K562 (cell line): ENCODE data around the gene CTNNB1. TPM values are rescaled to one million over a fixed set of nuclear protein-coding genes. Genes with fewer than 3 reads are reported as not detected.

Experiments used
- ATAC-seq: fragments of 200-7000 bp; cut with Tn5 transposase; 3 replicates; pipeline ENCODE4 v1.9.1; 2020; ENCODE audit warnings: moderate library complexity
- BruUV-seq: library from RNA; stranded (reverse); fragments of 400-500 nt; replicated peaks from 2 replicates; lab custom pipeline; 2021; lab: Mats Ljungman, UMichigan
- CTCF ChIA-PET: fragments of 300-600 bp; formaldehyde crosslinking; extraction: SDS; loops from one replicate; lab custom pipeline; 2021; ENCODE audit warnings: low intra/inter-chr PET ratio; lab: Yijun Ruan, JAX
- POLR2A ChIA-PET: fragments of 300-600, 350-650 bp; sonication (Branson Sonifier 250); formaldehyde crosslinking; extraction: SDS; loops from one replicate; lab custom pipeline; 2021; ENCODE audit warnings: antibody characterized with exemption, inconsistent platforms; lab: Yijun Ruan, JAX
- DNase-seq, 4 experiments: peaks; one replicate each; pipeline versions ENCODE4 v3.0.0 to v3.0.0-alpha.2; 2011 to 2018; ENCODE audit warnings: low spot score in 3 of 4, mixed read lengths in 3 of 4; ENCODE audit errors: extremely low read depth in 1 of 4
- FAIRE-seq: peaks from 2 replicates; lab custom pipeline; 2011; peaks lifted over from hg19 to GRCh38; lab: Jason Lieb, UNC
- H2AFZ ChIP-seq: 2 replicates; pipeline ENCODE4 v1.6.0; 2011; ENCODE audit warnings: low read depth, low read length, control low read depth, inconsistent platforms
- H3K27ac ChIP-seq: fragments of 200-600 bp; 3 replicates; pipeline ENCODE4 v1.8.0; 2011; ENCODE audit warnings: low read depth, mild to moderate bottlenecking, control low read depth, inconsistent platforms, low read length, moderate library complexity, mixed read lengths; ENCODE audit errors: extremely low read depth
- H3K27me3 ChIP-seq, 2 experiments: fragments of 300-600 bp in 1 of 2; 2 replicates in 1 of 2; 3 replicates in 1 of 2; pipeline versions ENCODE4 v1.6.0 to v1.8.0; 2011; ENCODE audit warnings: inconsistent platforms in 2 of 2, low read length in 2 of 2, mild to moderate bottlenecking in 1 of 2, mixed read lengths in 1 of 2, moderate library complexity in 1 of 2; ENCODE audit not compliant: control insufficient read depth in 2 of 2, insufficient read depth in 2 of 2
- H3K36me3 ChIP-seq: fragments of 300-600 bp; 3 replicates; pipeline ENCODE4 v1.8.0; 2011; ENCODE audit warnings: mild to moderate bottlenecking, low read length, inconsistent platforms; ENCODE audit not compliant: control insufficient read depth, insufficient read depth
- H3K4me1 ChIP-seq, 2 experiments: fragments of 200-600 bp in 1 of 2; replicated peaks in 1 of 2; 2 replicates in 1 of 2; 3 replicates in 1 of 2; pipeline versions ENCODE4 v1.5.1 to v1.8.0; 2011; ENCODE audit warnings: inconsistent platforms in 2 of 2, low read length in 2 of 2, mild to moderate bottlenecking in 1 of 2, mixed read lengths in 1 of 2, moderate library complexity in 1 of 2; ENCODE audit not compliant: control insufficient read depth in 2 of 2, insufficient read depth in 2 of 2
- H3K4me2 ChIP-seq: 2 replicates; pipeline ENCODE4 v1.6.1; 2011; ENCODE audit warnings: low read length, control low read depth, inconsistent platforms, mixed read lengths; ENCODE audit not compliant: insufficient read depth
- H3K4me3 ChIP-seq: fragments of 200-600 bp; sonication (generic), shearing (Covaris generic); 2 replicates; pipeline ENCODE4 v1.5.1; 2016; ENCODE audit warnings: control low read depth, inconsistent platforms
- H3K79me2 ChIP-seq: fragments of 200-600 bp; 3 replicates; pipeline ENCODE4 v1.8.0; 2011; ENCODE audit warnings: low read length, inconsistent platforms; ENCODE audit not compliant: control insufficient read depth, insufficient read depth
- H3K9ac ChIP-seq, 2 experiments: 2 replicates each; pipeline versions ENCODE4 v1.6.0 to v1.6.1; 2011; ENCODE audit warnings: low read depth in 2 of 2, low read length in 2 of 2, control low read depth in 1 of 2, inconsistent platforms in 1 of 2, mild to moderate bottlenecking in 1 of 2, mixed read lengths in 1 of 2; ENCODE audit not compliant: insufficient read depth in 1 of 2
- H3K9me1 ChIP-seq: one replicate; pipeline ENCODE4 v1.6.0; 2011; ENCODE audit warnings: inconsistent platforms, mild to moderate bottlenecking, low read length, moderate library complexity; ENCODE audit not compliant: control insufficient read depth, insufficient read depth
- H3K9me3 ChIP-seq: replicated peaks from 2 replicates; pipeline ENCODE4 v1.5.1; 2011; ENCODE audit warnings: low read depth, low read length, inconsistent platforms; ENCODE audit not compliant: control insufficient read depth, insufficient read depth
- H4K20me1 ChIP-seq: replicated peaks from 2 replicates; pipeline ENCODE4 v1.6.1; 2011; ENCODE audit warnings: low read length, inconsistent platforms, mixed read lengths; ENCODE audit not compliant: control insufficient read depth, insufficient read depth
- ADNP ChIP-seq: fragments of 200-800 bp; sonication (Bioruptor generic); IDR thresholded peaks from 2 replicates; pipeline ENCODE4 v1.6.1; 2016; ENCODE audit warnings: missing genetic modification characterization, missing compliant biosample characterization
- E2F3 ChIP-seq: fragments of 250-450 bp; sonication (Bioruptor Pico); IDR thresholded peaks from 2 replicates; pipeline ENCODE4 v1.4.0; 2020; ENCODE audit warnings: mild to moderate bottlenecking
- HIVEP1 ChIP-seq: fragments of 250-450 bp; sonication (Bioruptor Pico); IDR thresholded peaks from 2 replicates; pipeline ENCODE4 v1.4.0; 2020; ENCODE audit warnings: mild to moderate bottlenecking
- HNRNPL ChIP-seq: fragments of 200-400 bp; formaldehyde crosslinking; IDR thresholded peaks from 2 replicates; pipeline ENCODE4 v1.6.1; 2017; ENCODE audit warnings: low read depth, mild to moderate bottlenecking, low read length
- JUND ChIP-seq, 2 experiments: IDR thresholded peaks; 2 replicates in 1 of 2; 3 replicates in 1 of 2; pipeline ENCODE4 v1.6.1; 2011; ENCODE audit warnings: borderline replicate concordance in 2 of 2, low read depth in 2 of 2, low read length in 2 of 2, improper control_type of control experiment in 1 of 2, missing biosample characterization in 1 of 2, missing genetic modification characterization in 1 of 2, missing genetic modification reagents in 1 of 2
- KAT2B ChIP-seq: IDR thresholded peaks from one replicate; pipeline ENCODE4 v1.6.1; 2012; ENCODE audit warnings: low read depth, mild to moderate bottlenecking, control low read depth, inconsistent platforms, low read length, moderate library complexity
- MAFF ChIP-seq: IDR thresholded peaks from 2 replicates; pipeline ENCODE4 v1.6.1; 2012; ENCODE audit warnings: low read length, improper control_type of control experiment
- SIN3A ChIP-seq, 2 experiments: fragments of 150-350 bp in 1 of 2; IDR thresholded peaks; 2 replicates each; pipeline ENCODE4 v1.6.1; 2011 to 2016; ENCODE audit warnings: borderline replicate concordance in 2 of 2, low read depth in 2 of 2, low read length in 2 of 2, mild to moderate bottlenecking in 2 of 2, moderate library complexity in 2 of 2; ENCODE audit not compliant: control insufficient read depth in 1 of 2
- SNIP1 ChIP-seq: fragments of 450-650 bp; IDR thresholded peaks from 2 replicates; pipeline ENCODE4 v1.7.1; 2017; ENCODE audit warnings: low read depth, mild to moderate bottlenecking
- ZFP91 ChIP-seq: sonication (generic); formaldehyde crosslinking; IDR thresholded peaks from 2 replicates; pipeline ENCODE4 v1.8.0; 2022; ENCODE audit warnings: mild to moderate bottlenecking, missing genetic modification reagents
- ZNF778 ChIP-seq: fragments of 450-650 bp; formaldehyde crosslinking; IDR thresholded peaks from 2 replicates; pipeline ENCODE4 v1.4.0; 2020; ENCODE audit warnings: mild to moderate bottlenecking, moderate library complexity
- ZNF780A ChIP-seq: fragments of 250-450 bp; sonication (Bioruptor Pico); IDR thresholded peaks from 2 replicates; pipeline ENCODE4 v1.5.0; 2021; ENCODE audit warnings: mild to moderate bottlenecking
- WGBS: fragments of 100-300 bp; shearing (Covaris generic); methylation state at CpG from one replicate; pipeline ENCODE4 v1.1.6; 2016; ENCODE audit warnings: low coverage, mixed read lengths; ENCODE audit not compliant: insufficient coverage; ENCODE audit errors: missing lambda C conversion rate; 5-methylcytosine and 5-hydroxymethylcytosine counted together
- in situ Hi-C: fragments of 300-500 bp; cut with MboI; formaldehyde crosslinking; loops from 4 replicates; pipeline ENCODE4 v1.15.0; 2018; ENCODE audit warnings: inconsistent platforms, mixed read lengths
- intact Hi-C: fragments of 100-400 bp; cut with micrococcal nuclease; formaldehyde crosslinking; loops from 2 replicates; pipeline ENCODE4 v1.14.2; 2022
- polyA plus RNA-seq, 8 experiments: library from polyadenylated mRNA; depleted of rRNA in 4 of 8; stranded (reverse) in 5 of 8; unstranded in 3 of 8; fragments of >200 nt; fragmentation: Nextera tagmentation in 2 of 8; fragmentation: Illumina TruSeq in 1 of 8; extraction: Ambion mirVana in 2 of 8; extraction: Trizol in 1 of 8; gene quantifications; 2 replicates each; pipeline versions ENCODE4 v1.2.1 to v1.2.3, GENCODE V29; 2011 to 2014; ENCODE audit warnings: inconsistent platforms in 1 of 8, missing spikeins in 1 of 8
- total RNA-seq, 7 experiments: library from RNA; depleted of rRNA in 6 of 7; stranded (reverse); fragments of >200 nt in 6 of 7; fragmentation: Illumina TruSeq in 2 of 7; extraction: Trizol in 2 of 7; gene quantifications; 2 replicates each; pipeline versions ENCODE4 v1.2.1 to v1.2.3, GENCODE V29; 2011 to 2021; ENCODE audit warnings: low replicate concordance in 1 of 7
- TF ChIP-seq, protein P1 (sequence below): fragments of 450-650 bp; IDR thresholded peaks from 2 replicates; pipeline ENCODE4 v1.6.1; 2016; ENCODE audit warnings: antibody characterized with exemption
- TF ChIP-seq, protein P2 (sequence below): fragments of 250-450 bp; sonication (Bioruptor Pico); IDR thresholded peaks from 2 replicates; pipeline ENCODE4 v1.4.0; 2020

CTNNB1 gene
- total and polyA plus RNA-seq, 9 of the 15 experiments (the other 6 are each of a cell fraction or from before 2014, with no cell fraction given), result 44.3 to 193 (median 154) TPM

DNA sequence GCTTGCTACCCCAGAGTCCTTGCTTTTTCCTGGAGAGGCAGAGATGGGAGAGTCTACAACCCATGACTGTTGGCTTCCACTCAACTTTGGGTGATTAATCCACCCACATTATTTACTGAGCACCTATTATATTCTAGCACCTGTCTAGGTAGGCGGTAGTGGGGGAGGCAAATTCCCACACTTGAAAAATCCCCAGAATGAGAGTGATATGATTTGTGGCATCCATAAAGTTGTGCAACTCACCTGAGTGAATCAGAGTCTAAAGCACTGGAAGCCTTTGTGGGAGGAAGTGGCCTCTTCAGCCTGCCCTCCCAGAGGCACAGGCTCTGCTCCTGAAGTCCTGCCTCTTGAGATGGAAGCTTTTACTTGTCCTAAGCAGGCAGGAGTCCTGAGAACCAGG, 40.4 kb upstream of the CTNNB1 start:
- no TSS peak for BruUV-seq
- no peaks in the 10 kb centered on the region for H3K79me2 ChIP-seq
- H3K4me2 ChIP-seq, result no peak overlapping the region
- H3K27me3 ChIP-seq, result peaks cover 8 to 21% of the 10 kb centered on the region in 2 experiments; a peak in 4 of 5 replicates
- no peak overlapping the region for H3K4me3 ChIP-seq
- H3K36me3 ChIP-seq, result no peaks in the 10 kb centered on the region
- no peak for ATAC-seq
- in situ Hi-C loops, result no loop called here
- POLR2A ChIA-PET, result no interaction called here
- no peak overlapping the region for H3K27ac ChIP-seq
- no peaks in the 10 kb centered on the region for H3K9me1 ChIP-seq
- no peaks in the 10 kb centered on the region for H3K4me1 ChIP-seq
- TF ChIP-seq ZNF778, result no peak
- no peak for TF ChIP-seq SNIP1
- no peak for TF ChIP-seq KAT2B
- TF ChIP-seq, protein P1, sequence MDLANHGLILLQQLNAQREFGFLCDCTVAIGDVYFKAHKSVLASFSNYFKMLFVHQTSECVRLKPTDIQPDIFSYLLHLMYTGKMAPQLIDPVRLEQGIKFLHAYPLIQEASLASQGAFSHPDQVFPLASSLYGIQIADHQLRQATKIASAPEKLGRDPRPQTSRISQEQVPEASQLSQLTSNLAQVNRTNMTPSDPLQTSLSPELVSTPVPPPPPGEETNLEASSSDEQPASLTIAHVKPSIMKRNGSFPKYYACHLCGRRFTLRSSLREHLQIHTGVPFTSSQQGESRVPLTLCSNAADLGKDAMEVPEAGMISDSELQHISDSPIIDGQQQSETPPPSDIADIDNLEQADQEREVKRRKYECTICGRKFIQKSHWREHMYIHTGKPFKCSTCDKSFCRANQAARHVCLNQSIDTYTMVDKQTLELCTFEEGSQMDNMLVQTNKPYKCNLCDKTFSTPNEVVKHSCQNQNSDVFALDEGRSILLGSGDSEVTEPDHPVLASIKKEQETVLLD, result no peak
- no peak for TF ChIP-seq ZFP91
- no peak for TF ChIP-seq E2F3 (CRISPR knock-in tag)
- no peak for TF ChIP-seq ZNF780A
- TF ChIP-seq JUND (IDR thresholded peaks at IDR 0.05; ENCODE audit: borderline replicate concordance, low read depth, low read length), result no peak
- TF ChIP-seq JUND (tag; IDR thresholded peaks at IDR 0.05; ENCODE audit: borderline replicate concordance, low read depth, low read length), result no peak
- TF ChIP-seq SIN3A (IDR thresholded peaks at IDR 0.05; ENCODE audit: borderline replicate concordance in 2 of 2, control insufficient read depth in 1 of 2, low read depth in 2 of 2, low read length in 2 of 2), result no peak
- no peak for TF ChIP-seq MAFF
- no peak for TF ChIP-seq HIVEP1 (CRISPR knock-in tag)
- TF ChIP-seq, protein P2, sequence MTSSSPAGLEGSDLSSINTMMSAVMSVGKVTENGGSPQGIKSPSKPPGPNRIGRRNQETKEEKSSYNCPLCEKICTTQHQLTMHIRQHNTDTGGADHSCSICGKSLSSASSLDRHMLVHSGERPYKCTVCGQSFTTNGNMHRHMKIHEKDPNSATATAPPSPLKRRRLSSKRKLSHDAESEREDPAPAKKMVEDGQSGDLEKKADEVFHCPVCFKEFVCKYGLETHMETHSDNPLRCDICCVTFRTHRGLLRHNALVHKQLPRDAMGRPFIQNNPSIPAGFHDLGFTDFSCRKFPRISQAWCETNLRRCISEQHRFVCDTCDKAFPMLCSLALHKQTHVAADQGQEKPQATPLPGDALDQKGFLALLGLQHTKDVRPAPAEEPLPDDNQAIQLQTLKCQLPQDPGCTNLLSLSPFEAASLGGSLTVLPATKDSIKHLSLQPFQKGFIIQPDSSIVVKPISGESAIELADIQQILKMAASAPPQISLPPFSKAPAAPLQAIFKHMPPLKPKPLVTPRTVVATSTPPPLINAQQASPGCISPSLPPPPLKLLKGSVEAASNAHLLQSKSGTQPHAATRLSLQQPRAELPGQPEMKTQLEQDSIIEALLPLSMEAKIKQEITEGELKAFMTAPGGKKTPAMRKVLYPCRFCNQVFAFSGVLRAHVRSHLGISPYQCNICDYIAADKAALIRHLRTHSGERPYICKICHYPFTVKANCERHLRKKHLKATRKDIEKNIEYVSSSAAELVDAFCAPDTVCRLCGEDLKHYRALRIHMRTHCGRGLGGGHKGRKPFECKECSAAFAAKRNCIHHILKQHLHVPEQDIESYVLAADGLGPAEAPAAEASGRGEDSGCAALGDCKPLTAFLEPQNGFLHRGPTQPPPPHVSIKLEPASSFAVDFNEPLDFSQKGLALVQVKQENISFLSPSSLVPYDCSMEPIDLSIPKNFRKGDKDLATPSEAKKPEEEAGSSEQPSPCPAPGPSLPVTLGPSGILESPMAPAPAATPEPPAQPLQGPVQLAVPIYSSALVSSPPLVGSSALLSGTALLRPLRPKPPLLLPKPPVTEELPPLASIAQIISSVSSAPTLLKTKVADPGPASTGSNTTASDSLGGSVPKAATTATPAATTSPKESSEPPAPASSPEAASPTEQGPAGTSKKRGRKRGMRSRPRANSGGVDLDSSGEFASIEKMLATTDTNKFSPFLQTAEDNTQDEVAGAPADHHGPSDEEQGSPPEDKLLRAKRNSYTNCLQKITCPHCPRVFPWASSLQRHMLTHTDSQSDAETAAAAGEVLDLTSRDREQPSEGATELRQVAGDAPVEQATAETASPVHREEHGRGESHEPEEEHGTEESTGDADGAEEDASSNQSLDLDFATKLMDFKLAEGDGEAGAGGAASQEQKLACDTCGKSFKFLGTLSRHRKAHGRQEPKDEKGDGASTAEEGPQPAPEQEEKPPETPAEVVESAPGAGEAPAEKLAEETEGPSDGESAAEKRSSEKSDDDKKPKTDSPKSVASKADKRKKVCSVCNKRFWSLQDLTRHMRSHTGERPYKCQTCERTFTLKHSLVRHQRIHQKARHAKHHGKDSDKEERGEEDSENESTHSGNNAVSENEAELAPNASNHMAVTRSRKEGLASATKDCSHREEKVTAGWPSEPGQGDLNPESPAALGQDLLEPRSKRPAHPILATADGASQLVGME, result no peak
- no peak for TF ChIP-seq HNRNPL
- TF ChIP-seq ADNP (tag), result no peak
- H4K20me1 ChIP-seq, result no peaks in the 10 kb centered on the region
- DNase-seq, result no peak
- 0% methylated on average over 1 of the region's 1 CpG for WGBS
- intact Hi-C loops, result no loop called here
- CTCF ChIA-PET, result no interaction called here
- no peaks in the 10 kb centered on the region for H3K9me3 ChIP-seq
- FAIRE-seq, result no peak
- no peak overlapping the region for H2AFZ ChIP-seq
- H3K9ac ChIP-seq, result no peak overlapping the region
